ENCODE results near the gene CASQ2.

DNA sequence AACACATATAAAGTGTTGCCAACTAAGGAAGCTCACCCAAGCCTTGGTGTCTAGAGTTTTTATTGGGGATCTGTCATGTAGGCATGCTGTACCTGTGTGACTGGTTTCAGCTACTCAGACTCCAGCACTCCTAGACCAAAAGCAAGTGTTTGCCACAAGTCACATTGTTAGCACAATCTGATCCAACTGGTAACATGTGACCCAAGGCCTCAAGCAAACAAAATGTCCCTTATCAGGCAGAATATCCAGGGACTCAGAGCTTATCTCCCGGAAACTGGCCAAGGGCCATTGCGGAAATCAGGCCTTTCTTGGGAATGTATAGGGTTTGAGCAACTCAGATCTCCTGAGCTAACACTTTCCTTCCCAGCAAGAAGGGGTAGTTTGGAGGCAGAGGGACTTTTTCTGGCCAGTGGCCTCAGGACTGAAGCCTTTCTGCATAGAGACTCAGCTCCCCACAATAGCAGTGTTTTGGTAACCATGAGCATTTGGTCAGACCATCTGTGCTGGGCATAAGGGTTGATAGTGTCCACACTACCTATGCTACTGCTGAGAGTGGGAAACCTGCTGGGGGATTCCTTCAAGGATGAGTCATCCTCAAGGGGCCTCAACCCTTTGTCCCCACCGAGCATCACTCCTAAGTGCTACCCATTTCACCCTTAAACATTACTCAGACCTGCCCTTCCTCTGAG lies 42.8 kb upstream of the CASQ2 start:
- TF ChIP-seq, protein P1, sequence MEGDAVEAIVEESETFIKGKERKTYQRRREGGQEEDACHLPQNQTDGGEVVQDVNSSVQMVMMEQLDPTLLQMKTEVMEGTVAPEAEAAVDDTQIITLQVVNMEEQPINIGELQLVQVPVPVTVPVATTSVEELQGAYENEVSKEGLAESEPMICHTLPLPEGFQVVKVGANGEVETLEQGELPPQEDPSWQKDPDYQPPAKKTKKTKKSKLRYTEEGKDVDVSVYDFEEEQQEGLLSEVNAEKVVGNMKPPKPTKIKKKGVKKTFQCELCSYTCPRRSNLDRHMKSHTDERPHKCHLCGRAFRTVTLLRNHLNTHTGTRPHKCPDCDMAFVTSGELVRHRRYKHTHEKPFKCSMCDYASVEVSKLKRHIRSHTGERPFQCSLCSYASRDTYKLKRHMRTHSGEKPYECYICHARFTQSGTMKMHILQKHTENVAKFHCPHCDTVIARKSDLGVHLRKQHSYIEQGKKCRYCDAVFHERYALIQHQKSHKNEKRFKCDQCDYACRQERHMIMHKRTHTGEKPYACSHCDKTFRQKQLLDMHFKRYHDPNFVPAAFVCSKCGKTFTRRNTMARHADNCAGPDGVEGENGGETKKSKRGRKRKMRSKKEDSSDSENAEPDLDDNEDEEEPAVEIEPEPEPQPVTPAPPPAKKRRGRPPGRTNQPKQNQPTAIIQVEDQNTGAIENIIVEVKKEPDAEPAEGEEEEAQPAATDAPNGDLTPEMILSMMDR (IDR thresholded peaks at IDR 0.05): no peak
- no peak for TF ChIP-seq EZH2 (IDR thresholded peaks at IDR 0.05)
